Measurements from ENCODE around the gene CECR2. TPM values are rescaled to one million over a fixed set of nuclear protein-coding genes. Genes with fewer than 3 reads are reported as not detected.

Gene CECR2
- total and polyA plus RNA-seq, 2 of the 8 experiments (the other 6 are each of a cell fraction or from before 2014, with no cell fraction given) = 18.3 to 123 TPM

- no peak overlapping the region for H2BK20ac ChIP-seq (ENCODE audit: low read length)
- H4K8ac ChIP-seq (ENCODE audit: extremely low read depth, insufficient read depth, low read length) = no peak overlapping the region
- no peak overlapping the region for H3K4me3 ChIP-seq (ENCODE audit: extremely low read depth in 1 of 4, insufficient read depth in 2 of 4, low read depth in 3 of 4, low read length in 4 of 4)
- H2BK120ac ChIP-seq (replicated peaks; ENCODE audit: low read depth, low read length) = no peak overlapping the region
- no peak overlapping the region for H3K4me2 ChIP-seq (ENCODE audit: insufficient read depth in 1 of 2, low read depth in 2 of 2, low read length in 2 of 2)
- H4K5ac ChIP-seq (ENCODE audit: insufficient read length, low read depth, low read length) = no peak overlapping the region
- H3K79me1 ChIP-seq (ENCODE audit: low read depth, low read length) = no peaks in the 10 kb centered on the region
- POLR2A ChIA-PET (ENCODE audit: partially characterized antibody) = interaction anchor here (1.1 kb wide), 2 partner anchors 12 to 44 kb away, joined by 4 read pairs; no protein-coding TSS in a partner anchor
- CTCF ChIA-PET (ENCODE audit: partially characterized antibody) = interaction anchor here (0.5 to 1.5 kb wide), 6 partner anchors 20 to 205 kb away, joined by 3 to 4 read pairs (median 4); no protein-coding TSS in a partner anchor
- H3K18ac ChIP-seq (ENCODE audit: extremely low read depth, low read length) = peak overlapping the region; percentile 32; the same call in 1 of the 2 replicates
- H3K4me1 ChIP-seq (replicated peaks in 1 of 4; ENCODE audit: control insufficient read depth in 3 of 4, insufficient read depth in 4 of 4, low read length in 3 of 4) = no peaks in the 10 kb centered on the region
- no peaks in the 10 kb centered on the region for H3K79me2 ChIP-seq (ENCODE audit: control insufficient read depth in 1 of 2, insufficient read depth in 2 of 2, low read length in 2 of 2)
- H3K27me3 ChIP-seq (replicated peaks in 1 of 4; ENCODE audit: control insufficient read depth in 3 of 4, extremely low read depth in 1 of 4, insufficient read depth in 3 of 4, low read length in 3 of 4) = no peaks in the 10 kb centered on the region
- H3K27ac ChIP-seq (ENCODE audit: low read depth, low read length) = no peak overlapping the region
- H3K9me3 ChIP-seq (ENCODE audit: insufficient read depth in 2 of 2, low read depth in 1 of 2, low read length in 1 of 2) = no peaks in the 10 kb centered on the region
- no peak for DNase-seq (ENCODE audit: low read depth in 1 of 2, low spot score in 2 of 2)
- H2BK15ac ChIP-seq (ENCODE audit: low read length) = no peak overlapping the region; the same call in 1 of the 2 replicates
- H3K23me2 ChIP-seq (ENCODE audit: low read depth, low read length) = no peaks in the 10 kb centered on the region
- no peak overlapping the region for H3K23ac ChIP-seq (ENCODE audit: insufficient read length)
- no peak overlapping the region for H3K14ac ChIP-seq (ENCODE audit: insufficient read length)
- H3K56ac ChIP-seq (replicated peaks; ENCODE audit: insufficient read length, low read depth, low read length) = no peak overlapping the region
- 86% methylated on average over 4 of the region's 4 CpGs; no CpG with 5 or more reads in 1 of the 2 experiments for WGBS, 2 experiments (ENCODE audit: extremely low coverage in 1 of 2, insufficient coverage in 1 of 2, insufficient read length in 1 of 2, insufficient replicate concordance in 2 of 2, low coverage in 1 of 2, low lambda C conversion rate in 2 of 2, missing lambda C conversion rate in 1 of 2)
- H4K91ac ChIP-seq (replicated peaks; ENCODE audit: insufficient read length, low read length) = no peak overlapping the region
- H3K4ac ChIP-seq (replicated peaks; ENCODE audit: insufficient read length, low read depth, low read length) = no peak overlapping the region
- no peak overlapping the region for H3K9ac ChIP-seq (replicated peaks in 1 of 4; ENCODE audit: extremely low read depth in 1 of 4, low read depth in 3 of 4, low read length in 3 of 4)
- no peaks in the 10 kb centered on the region for H4K20me1 ChIP-seq (replicated peaks in 1 of 2; ENCODE audit: control insufficient read depth in 1 of 2, insufficient read depth in 2 of 2, low read length in 2 of 2)
- H2AK5ac ChIP-seq (ENCODE audit: low read depth, low read length) = no peak overlapping the region
- H3K36me3 ChIP-seq (ENCODE audit: control insufficient read depth in 2 of 4, insufficient read depth in 4 of 4, low read length in 3 of 4) = no peaks in the 10 kb centered on the region
- peak overlapping the region; percentile 84; the same call in 1 of the 2 replicates for H2AFZ ChIP-seq (ENCODE audit: low read length)
- H2BK12ac ChIP-seq (ENCODE audit: low read depth, low read length) = 0 out of 2 replicates have a peak overlapping the region, but pooled peaks have one; percentile 44
- no peak overlapping the region for H2BK5ac ChIP-seq (ENCODE audit: low read depth, low read length)
- FAIRE-seq = no peak
- TF ChIP-seq USF2 (IDR thresholded peaks at IDR 0.05; ENCODE audit: low read length) = no peak
- TF ChIP-seq SIN3A (conservative IDR thresholded peaks at IDR 0.05 in 1 of 2, IDR thresholded peaks at IDR 0.05 in 1 of 2; ENCODE audit: low read depth in 1 of 2, low read length in 2 of 2) = no peak
- TF ChIP-seq BRCA1 (IDR thresholded peaks at IDR 0.05; ENCODE audit: low read depth, low read length) = no peak
- TF ChIP-seq GABPA (IDR thresholded peaks at IDR 0.05; ENCODE audit: borderline replicate concordance, insufficient read depth, low read length) = no peak
- no peak for TF ChIP-seq RFX5 (IDR thresholded peaks at IDR 0.05; ENCODE audit: borderline replicate concordance, low read depth, low read length)
- TF ChIP-seq JUN (IDR thresholded peaks at IDR 0.05; ENCODE audit: low read depth, low read length) = no peak
- TF ChIP-seq CBX8 (IDR thresholded peaks at IDR 0.05; ENCODE audit: borderline replicate concordance, low read depth, low read length) = no peak
- TF ChIP-seq CTBP2 (IDR thresholded peaks at IDR 0.05; ENCODE audit: borderline replicate concordance, insufficient read depth, insufficient read length, low read length) = no peak
- TF ChIP-seq RBBP5 (IDR thresholded peaks at IDR 0.05; ENCODE audit: borderline replicate concordance, low read depth, low read length) = no peak
- TF ChIP-seq JUND (IDR thresholded peaks at IDR 0.05; ENCODE audit: low read length) = no peak
- TF ChIP-seq RAD21 (IDR thresholded peaks at IDR 0.05 in 1 of 2, conservative IDR thresholded peaks at IDR 0.05 in 1 of 2; ENCODE audit: low read depth in 2 of 2, low read length in 2 of 2) = no peak
- no peak for TF ChIP-seq SP2 (IDR thresholded peaks at IDR 0.05; ENCODE audit: low read length)
Measured at GRCh38 chr22:17359501-17359900, 9.8 kb upstream of the CECR2 start.
